H9 (cell line): ENCODE results near the gene CASP8AP2. TPM values are rescaled to one million over a fixed set of nuclear protein-coding genes. Genes with fewer than 3 reads are reported as not detected.
"Not testable (repeated sequence)": the region's sequence is repeated elsewhere in the genome, so short reads cannot be mapped to it uniquely, and the experiment has no call there.

Source experiments
- DNase-seq: peaks from one replicate; pipeline ENCODE4 v3.0.0-alpha.2; 2017
- H2AFZ ChIP-seq: one replicate; pipeline ENCODE4 v1.6.1; 2013; ENCODE audit warnings: mild to moderate bottlenecking, low read length, control low read depth, moderate library complexity
- H2AK5ac ChIP-seq: 2 replicates; pipeline ENCODE4 v1.6.1; 2013; ENCODE audit warnings: low read length, control low read depth, mixed read lengths; ENCODE audit not compliant: insufficient read length
- H2BK120ac ChIP-seq: one replicate; pipeline ENCODE4 v1.6.1; 2013; ENCODE audit warnings: low read depth, mild to moderate bottlenecking, low read length, control low read depth, inconsistent platforms; ENCODE audit not compliant: poor library complexity, severe bottlenecking
- H2BK12ac ChIP-seq: 2 replicates; pipeline ENCODE4 v1.6.1; 2013; ENCODE audit warnings: low read length, control low read depth, mixed read lengths, low read depth; ENCODE audit not compliant: insufficient read length
- H2BK15ac ChIP-seq: 2 replicates; pipeline ENCODE4 v1.6.1; 2013; ENCODE audit warnings: low read depth, low read length, control low read depth
- H2BK20ac ChIP-seq: one replicate; pipeline ENCODE4 v1.6.1; 2013; ENCODE audit warnings: low read depth, mild to moderate bottlenecking, low read length, control low read depth, inconsistent platforms; ENCODE audit not compliant: poor library complexity, severe bottlenecking
- H2BK5ac ChIP-seq: 2 replicates; pipeline ENCODE4 v1.6.1; 2013; ENCODE audit warnings: low read length, control low read depth, mixed read lengths; ENCODE audit not compliant: insufficient read length
- H3K14ac ChIP-seq: 2 replicates; pipeline ENCODE4 v1.6.1; 2013; ENCODE audit warnings: low read length, control low read depth; ENCODE audit not compliant: insufficient read depth
- H3K18ac ChIP-seq: 2 replicates; pipeline ENCODE4 v1.6.1; 2013; ENCODE audit warnings: low read depth, mild to moderate bottlenecking, mixed read lengths, low read length, control low read depth; ENCODE audit not compliant: insufficient read length
- H3K23ac ChIP-seq: 2 replicates; pipeline ENCODE4 v1.6.1; 2013; ENCODE audit warnings: low read length, control low read depth, mixed read lengths, low read depth; ENCODE audit not compliant: insufficient read length
- H3K23me2 ChIP-seq: 2 replicates; pipeline ENCODE4 v1.6.1; 2013; ENCODE audit warnings: low read depth, mild to moderate bottlenecking, mixed read lengths, low read length, control low read depth; ENCODE audit not compliant: insufficient read length, poor library complexity, severe bottlenecking
- H3K27ac ChIP-seq: 2 replicates; pipeline ENCODE4 v1.5.1; 2013; ENCODE audit warnings: low read length, control low read depth, mixed read lengths, low read depth; ENCODE audit not compliant: insufficient read length
- H3K27me3 ChIP-seq: 2 replicates; pipeline ENCODE4 v1.6.1; 2013; ENCODE audit warnings: low read length, control low read depth, inconsistent platforms; ENCODE audit not compliant: insufficient read depth
- H3K4ac ChIP-seq: 2 replicates; pipeline ENCODE4 v1.6.1; 2013; ENCODE audit warnings: low read depth, mild to moderate bottlenecking, control low read depth, inconsistent platforms, low read length, moderate library complexity
- H3K4me1 ChIP-seq: 2 replicates; pipeline ENCODE4 v1.6.1; 2013; ENCODE audit warnings: low read length, control low read depth, inconsistent platforms; ENCODE audit not compliant: insufficient read depth
- H3K4me2 ChIP-seq: 2 replicates; pipeline ENCODE4 v1.6.1; 2013; ENCODE audit warnings: low read length, control low read depth, mixed read lengths; ENCODE audit not compliant: insufficient read length, insufficient read depth
- H3K56ac ChIP-seq: 2 replicates; pipeline ENCODE4 v1.6.1; 2013; ENCODE audit warnings: low read depth, mild to moderate bottlenecking, mixed read lengths, low read length, control low read depth; ENCODE audit not compliant: insufficient read length
- H3K79me1 ChIP-seq: 2 replicates; pipeline ENCODE4 v1.6.1; 2013; ENCODE audit warnings: low read depth, mild to moderate bottlenecking, moderate library complexity, low read length, control low read depth, inconsistent platforms; ENCODE audit not compliant: insufficient read depth, poor library complexity, severe bottlenecking
- H3K79me2 ChIP-seq: 2 replicates; pipeline ENCODE4 v1.6.1; 2013; ENCODE audit warnings: low read length, control low read depth, inconsistent platforms; ENCODE audit not compliant: insufficient read depth
- H3K9ac ChIP-seq: 2 replicates; pipeline ENCODE4 v1.6.1; 2013; ENCODE audit warnings: low read length, control low read depth, mixed read lengths; ENCODE audit not compliant: insufficient read length; ENCODE audit errors: extremely low read depth
- H3K9me3 ChIP-seq: one replicate; pipeline ENCODE4 v1.6.1; 2013; ENCODE audit warnings: low read depth, low read length, inconsistent platforms; ENCODE audit not compliant: control insufficient read depth
- H3T11ph ChIP-seq: one replicate; pipeline ENCODE4 v1.6.1; 2013; ENCODE audit warnings: mild to moderate bottlenecking, low read length, control low read depth, inconsistent platforms
- H4K20me1 ChIP-seq: one replicate; pipeline ENCODE4 v1.6.1; 2013; ENCODE audit not compliant: control insufficient read depth, insufficient read length, insufficient read depth
- H4K5ac ChIP-seq: 2 replicates; pipeline ENCODE4 v1.6.1; 2013; ENCODE audit warnings: low read depth, mild to moderate bottlenecking, mixed read lengths, low read length, control low read depth; ENCODE audit not compliant: insufficient read length
- H4K8ac ChIP-seq: replicated peaks from 2 replicates; pipeline ENCODE4 v1.6.1; 2013; ENCODE audit warnings: low read length, control low read depth, mixed read lengths, low read depth; ENCODE audit not compliant: insufficient read length
- H4K91ac ChIP-seq: 2 replicates; pipeline ENCODE4 v1.6.1; 2013; ENCODE audit warnings: low read depth, mild to moderate bottlenecking, moderate library complexity, mixed read lengths, low read length, control low read depth; ENCODE audit not compliant: insufficient read length
- H3K27ac Mint-ChIP-seq, 3 experiments: 2 replicates in 2 of 3; 3 replicates in 1 of 3; pipeline ENCODE4 v1.8.0; 2020 to 2021; ENCODE audit warnings: mixed read lengths in 3 of 3, mild to moderate bottlenecking in 1 of 3, moderate library complexity in 1 of 3
- H3K27me3 Mint-ChIP-seq: 2 replicates; pipeline ENCODE4 v1.8.0; 2021; ENCODE audit warnings: low read depth, mild to moderate bottlenecking, moderate library complexity, mixed read lengths
- H3K36me3 Mint-ChIP-seq, 3 experiments: 2 replicates in 2 of 3; 3 replicates in 1 of 3; pipeline ENCODE4 v1.8.0; 2020 to 2021; ENCODE audit warnings: low read depth in 3 of 3, mixed read lengths in 3 of 3; ENCODE audit not compliant: insufficient read depth in 1 of 3
- H3K4me1 Mint-ChIP-seq, 2 experiments: 2 replicates each; pipeline ENCODE4 v1.8.0; 2020; ENCODE audit warnings: mixed read lengths in 2 of 2
- H3K4me3 Mint-ChIP-seq, 2 experiments: 2 replicates in 1 of 2; 3 replicates in 1 of 2; pipeline ENCODE4 v1.8.0; 2020 to 2021; ENCODE audit warnings: mild to moderate bottlenecking in 2 of 2, mixed read lengths in 2 of 2, moderate library complexity in 1 of 2
- H3K9me3 Mint-ChIP-seq, 2 experiments: 2 replicates in 1 of 2; 3 replicates in 1 of 2; pipeline ENCODE4 v1.8.0; 2020; ENCODE audit warnings: mild to moderate bottlenecking in 2 of 2, mixed read lengths in 2 of 2, moderate library complexity in 1 of 2
- WGBS: extraction: QIAGEN DNeasy Blood & Tissue Kit; methylation state at CpG from one replicate; pipeline ENCODE4 v1.1.7; 2013; ENCODE audit warnings: missing lambda C conversion rate, low lambda C conversion rate, mixed read lengths; ENCODE audit not compliant: insufficient read length; ENCODE audit errors: extremely low coverage; 5-methylcytosine and 5-hydroxymethylcytosine counted together
- total RNA-seq: library from RNA; stranded (reverse); gene quantifications from 2 replicates; pipeline ENCODE4 v1.2.1, GENCODE V29; 2021
- TF ChIP-seq, protein P1 (sequence below): fragments of 200-600 bp; sonication (generic); conservative IDR thresholded peaks from 3 replicates; pipeline ENCODE4 v1.8.0; 2021; ENCODE audit warnings: antibody characterized with exemption, mild to moderate bottlenecking

The CASP8AP2 gene
- total RNA-seq, 1 experiment from 2014 or later = 33.6 TPM

DNA sequence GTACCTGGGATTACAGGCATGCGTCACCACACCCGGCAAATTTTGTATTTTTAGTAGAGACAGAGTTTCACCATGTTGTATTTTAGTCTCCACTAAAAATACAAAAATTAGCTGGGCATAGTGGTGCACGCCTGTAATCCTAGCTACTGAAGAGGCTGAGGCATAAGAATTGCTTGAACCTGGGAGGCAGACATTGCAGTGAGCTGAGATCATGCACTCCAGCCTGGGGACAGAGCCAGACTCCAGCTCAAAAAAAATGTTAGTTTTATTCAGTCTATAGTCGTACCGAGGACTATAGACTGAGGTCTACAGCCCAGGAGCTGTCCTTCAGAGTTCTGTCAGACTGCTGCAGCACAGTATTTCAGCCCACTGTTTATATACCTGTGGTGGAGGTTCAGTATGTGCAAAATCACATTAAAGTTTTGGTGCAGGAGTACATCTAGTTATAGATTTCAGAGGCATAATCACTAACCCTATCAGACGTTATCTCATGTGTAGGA, 3.6 kb upstream of the CASP8AP2 start:
- H3K18ac ChIP-seq = no peak overlapping the region
- H4K8ac ChIP-seq = no peak overlapping the region
- H3K9me3 Mint-ChIP-seq = no peaks in the 10 kb centered on the region
- H4K20me1 ChIP-seq = no peaks in the 10 kb centered on the region
- H3K4ac ChIP-seq = no peak overlapping the region
- peaks cover 0 to 2% (median 1%) of the 10 kb centered on the region in 3 experiments; a peak in 4 of 7 replicates for H3K36me3 Mint-ChIP-seq
- H3K4me1 Mint-ChIP-seq = peaks cover 11% of the 10 kb centered on the region in 2 experiments; a peak in 3 of 4 replicates
- no peaks in the 10 kb centered on the region for H3K27me3 ChIP-seq
- TF ChIP-seq, protein P1, sequence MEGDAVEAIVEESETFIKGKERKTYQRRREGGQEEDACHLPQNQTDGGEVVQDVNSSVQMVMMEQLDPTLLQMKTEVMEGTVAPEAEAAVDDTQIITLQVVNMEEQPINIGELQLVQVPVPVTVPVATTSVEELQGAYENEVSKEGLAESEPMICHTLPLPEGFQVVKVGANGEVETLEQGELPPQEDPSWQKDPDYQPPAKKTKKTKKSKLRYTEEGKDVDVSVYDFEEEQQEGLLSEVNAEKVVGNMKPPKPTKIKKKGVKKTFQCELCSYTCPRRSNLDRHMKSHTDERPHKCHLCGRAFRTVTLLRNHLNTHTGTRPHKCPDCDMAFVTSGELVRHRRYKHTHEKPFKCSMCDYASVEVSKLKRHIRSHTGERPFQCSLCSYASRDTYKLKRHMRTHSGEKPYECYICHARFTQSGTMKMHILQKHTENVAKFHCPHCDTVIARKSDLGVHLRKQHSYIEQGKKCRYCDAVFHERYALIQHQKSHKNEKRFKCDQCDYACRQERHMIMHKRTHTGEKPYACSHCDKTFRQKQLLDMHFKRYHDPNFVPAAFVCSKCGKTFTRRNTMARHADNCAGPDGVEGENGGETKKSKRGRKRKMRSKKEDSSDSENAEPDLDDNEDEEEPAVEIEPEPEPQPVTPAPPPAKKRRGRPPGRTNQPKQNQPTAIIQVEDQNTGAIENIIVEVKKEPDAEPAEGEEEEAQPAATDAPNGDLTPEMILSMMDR = no peak
- H3K23ac ChIP-seq = no peak overlapping the region
- no peak overlapping the region for H2AK5ac ChIP-seq
- no peak for DNase-seq
- H3K27ac ChIP-seq = no peak overlapping the region
- no peak overlapping the region for H2AFZ ChIP-seq
- H3K79me1 ChIP-seq = no peaks in the 10 kb centered on the region
- H3K4me1 ChIP-seq = no peaks in the 10 kb centered on the region
- no peak overlapping the region for H3K56ac ChIP-seq
- no peaks in the 10 kb centered on the region for H3K27me3 Mint-ChIP-seq
- peaks cover 9% of the 10 kb centered on the region for H3K23me2 ChIP-seq
- no peak overlapping the region for H4K91ac ChIP-seq
- no peak overlapping the region for H2BK20ac ChIP-seq
- H2BK15ac ChIP-seq = no peak overlapping the region
- H3K4me3 Mint-ChIP-seq = no peak overlapping the region
- no peak overlapping the region for H4K5ac ChIP-seq
- no peak overlapping the region for H3K27ac Mint-ChIP-seq
- no peak overlapping the region for H2BK5ac ChIP-seq
- no peak overlapping the region for H3K4me2 ChIP-seq
- no CpG with 5 or more reads among the region's 6 CpGs for WGBS
- H3K14ac ChIP-seq = no peak overlapping the region
- H3K79me2 ChIP-seq = peaks cover 2% of the 10 kb centered on the region; the same call in 1 of the 2 replicates
- H2BK12ac ChIP-seq = no peak overlapping the region
- no peak overlapping the region for H2BK120ac ChIP-seq
- no peak overlapping the region for H3T11ph ChIP-seq
- H3K9ac ChIP-seq = no peak overlapping the region
- no peaks in the 10 kb centered on the region for H3K9me3 ChIP-seq

DNA sequence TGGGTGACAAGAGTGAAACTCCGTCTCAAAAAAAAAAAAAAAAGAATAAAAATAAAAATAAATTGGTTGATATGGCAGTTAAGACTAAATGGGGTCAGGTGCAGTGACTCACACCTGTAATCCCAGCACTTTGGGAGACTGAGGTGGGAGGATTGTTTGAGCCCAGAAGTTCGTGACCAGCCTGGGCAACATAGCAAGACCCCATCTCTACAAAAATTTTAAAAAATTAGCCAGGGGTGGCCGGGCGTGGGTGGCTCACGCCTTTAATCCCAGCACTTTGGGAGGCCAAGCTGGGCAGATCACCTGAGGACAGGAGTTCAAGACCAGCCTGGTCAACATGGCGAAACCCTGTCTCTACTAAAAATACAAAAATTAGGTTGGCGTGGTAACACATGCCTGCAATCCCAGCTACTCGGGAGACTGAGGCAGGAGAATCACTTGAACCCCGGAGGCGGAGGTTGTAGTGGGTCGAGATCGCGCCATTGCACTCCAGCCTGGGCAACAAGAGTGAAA, 1.1 kb upstream of the CASP8AP2 start:
- not testable (repeated sequence) for H3K4ac ChIP-seq, H3K79me1 ChIP-seq, H3K4me1 ChIP-seq, H3T11ph ChIP-seq, H2AFZ ChIP-seq, H2BK5ac ChIP-seq, H2BK12ac ChIP-seq, H4K91ac ChIP-seq, H3K14ac ChIP-seq, H3K9me3 Mint-ChIP-seq, H3K27me3 ChIP-seq, DNase-seq, H2BK120ac ChIP-seq, H3K79me2 ChIP-seq, H2BK15ac ChIP-seq, H2AK5ac ChIP-seq, H3K27me3 Mint-ChIP-seq, H3K9ac ChIP-seq, H3K9me3 ChIP-seq, H3K18ac ChIP-seq, H3K23me2 ChIP-seq, H3K23ac ChIP-seq, H3K56ac ChIP-seq, H4K5ac ChIP-seq, H3K27ac ChIP-seq, H4K8ac ChIP-seq, H2BK20ac ChIP-seq, H4K20me1 ChIP-seq
- peak overlapping the region; percentile 49 to 99 (median 88); a peak in 3 of 7 replicates for H3K27ac Mint-ChIP-seq
- no CpG with 5 or more reads among the region's 13 CpGs for WGBS
- peaks cover 15 to 17% of the 10 kb centered on the region in 2 experiments; a peak in 3 of 4 replicates for H3K4me1 Mint-ChIP-seq
- H3K4me3 Mint-ChIP-seq = peak overlapping the region; percentile 89 to 98
- peak overlapping the region; percentile 60 for H3K4me2 ChIP-seq
- peaks cover 19 to 26% (median 24%) of the 10 kb centered on the region in 3 experiments for H3K36me3 Mint-ChIP-seq
